ENCODE measurements around the gene HS3ST5. TPM values are rescaled to one million over a fixed set of nuclear protein-coding genes. Genes with fewer than 3 reads are reported as not detected.

The HS3ST5 gene
- total and polyA plus RNA-seq, 4 donors: 0.02 to 0.18 (median 0.04) TPM; not detected in 1

GRCh38 chr6:114210467-114210866 is 132.4 kb downstream of the HS3ST5 start:
- Histone ChIP-seq H3K36me3 (ENCODE audit: control insufficient read depth in 4 of 4, insufficient read depth in 4 of 4, low read length in 4 of 4) (no peaks in the 10 kb centered on the region), H3K27me3 (ENCODE audit: control insufficient read depth in 3 of 3, insufficient read depth in 3 of 3, low read length in 2 of 3) (no peaks in the 10 kb centered on the region), H3K9ac (ENCODE audit: insufficient read depth in 1 of 2, low read length in 2 of 2) (no peak overlapping the region), H3K4me1 (ENCODE audit: control insufficient read depth in 5 of 5, insufficient read depth in 5 of 5, low read length in 5 of 5) (no peaks in the 10 kb centered on the region), H3K27ac (ENCODE audit: low read depth in 1 of 2, low read length in 1 of 2) (no peak overlapping the region), H3K4me3 (no peak overlapping the region), H3K9me3 (ENCODE audit: control insufficient read depth in 4 of 4, insufficient read depth in 3 of 4, low read length in 3 of 4) (peaks cover 0 to 5% (median 0%) of the 10 kb centered on the region in 4 donors)
- DNase-seq (no peak), ATAC-seq (ENCODE audit: insufficient read depth, low FRiP score) (no peak)
- WGBS, 2 donors: 84 to 86% methylated on average over 4 of the region's 4 CpGs
- TF ChIP-seq CTCF (IDR thresholded peaks at IDR 0.05; ENCODE audit: control extremely low read depth, extremely low read depth): no peak

- no peak for TF ChIP-seq CTCF (IDR thresholded peaks at IDR 0.05; ENCODE audit: control extremely low read depth, extremely low read depth)
- no peak for DNase-seq
- Histone ChIP-seq H3K27ac (ENCODE audit: low read depth in 1 of 2, low read length in 1 of 2) (no peak overlapping the region), H3K9me3 (ENCODE audit: control insufficient read depth in 4 of 4, insufficient read depth in 3 of 4, low read length in 3 of 4) (no peaks in the 10 kb centered on the region), H3K4me1 (ENCODE audit: control insufficient read depth in 5 of 5, insufficient read depth in 5 of 5, low read length in 5 of 5) (no peaks in the 10 kb centered on the region), H3K9ac (ENCODE audit: insufficient read depth in 1 of 2, low read length in 2 of 2) (no peak overlapping the region), H3K4me3 (no peak overlapping the region), H3K36me3 (ENCODE audit: control insufficient read depth in 4 of 4, insufficient read depth in 4 of 4, low read length in 4 of 4) (no peaks in the 10 kb centered on the region), H3K27me3 (ENCODE audit: control insufficient read depth in 3 of 3, insufficient read depth in 3 of 3, low read length in 2 of 3) (no peaks in the 10 kb centered on the region)
- no peak for ATAC-seq (ENCODE audit: insufficient read depth, low FRiP score)
- 78 to 86% methylated on average over 3 of the region's 3 CpGs for WGBS, 2 donors
Measured at GRCh38 chr6:114203460-114203859, 139.4 kb downstream of the HS3ST5 start.

- no peak for TF ChIP-seq CTCF (IDR thresholded peaks at IDR 0.05; ENCODE audit: control extremely low read depth, extremely low read depth)
- Histone ChIP-seq H3K36me3 (ENCODE audit: control insufficient read depth in 4 of 4, insufficient read depth in 4 of 4, low read length in 4 of 4) (no peaks in the 10 kb centered on the region), H3K9me3 (ENCODE audit: control insufficient read depth in 4 of 4, insufficient read depth in 3 of 4, low read length in 3 of 4) (no peaks in the 10 kb centered on the region), H3K27me3 (ENCODE audit: control insufficient read depth in 3 of 3, insufficient read depth in 3 of 3, low read length in 2 of 3) (no peaks in the 10 kb centered on the region), H3K9ac (ENCODE audit: insufficient read depth in 1 of 2, low read length in 2 of 2) (no peak overlapping the region), H3K4me1 (ENCODE audit: control insufficient read depth in 5 of 5, insufficient read depth in 5 of 5, low read length in 5 of 5) (no peaks in the 10 kb centered on the region), H3K4me3 (no peak overlapping the region), H3K27ac (ENCODE audit: low read depth in 1 of 2, low read length in 1 of 2) (no peak overlapping the region)
- DNase-seq (no peak), ATAC-seq (ENCODE audit: insufficient read depth, low FRiP score) (no peak)
Measured at GRCh38 chr6:114202389-114202788, 140.4 kb downstream of the HS3ST5 start.

- Histone ChIP-seq H3K27ac (ENCODE audit: low read depth in 1 of 2, low read length in 1 of 2) (no peak overlapping the region), H3K9me3 (ENCODE audit: control insufficient read depth in 4 of 4, insufficient read depth in 3 of 4, low read length in 3 of 4) (no peaks in the 10 kb centered on the region), H3K27me3 (ENCODE audit: control insufficient read depth in 3 of 3, insufficient read depth in 3 of 3, low read length in 2 of 3) (no peaks in the 10 kb centered on the region), H3K36me3 (ENCODE audit: control insufficient read depth in 4 of 4, insufficient read depth in 4 of 4, low read length in 4 of 4) (no peaks in the 10 kb centered on the region), H3K9ac (ENCODE audit: insufficient read depth in 1 of 2, low read length in 2 of 2) (no peak overlapping the region), H3K4me1 (ENCODE audit: control insufficient read depth in 5 of 5, insufficient read depth in 5 of 5, low read length in 5 of 5) (no peaks in the 10 kb centered on the region), H3K4me3 (no peak overlapping the region)
- TF ChIP-seq CTCF (IDR thresholded peaks at IDR 0.05; ENCODE audit: control extremely low read depth, extremely low read depth): no peak
- ATAC-seq (ENCODE audit: insufficient read depth, low FRiP score) (no peak), DNase-seq (no peak)
- WGBS, 2 donors: 71 to 82% methylated on average over 3 of the region's 3 CpGs
Measured at GRCh38 chr6:114200891-114201290, 141.9 kb downstream of the HS3ST5 start.
